ENCODE measurements around the gene TRIM69.
A peak's percentile ranks its signal among the peaks of the same experiment; 100 is the strongest.

Gene TRIM69

DNA sequence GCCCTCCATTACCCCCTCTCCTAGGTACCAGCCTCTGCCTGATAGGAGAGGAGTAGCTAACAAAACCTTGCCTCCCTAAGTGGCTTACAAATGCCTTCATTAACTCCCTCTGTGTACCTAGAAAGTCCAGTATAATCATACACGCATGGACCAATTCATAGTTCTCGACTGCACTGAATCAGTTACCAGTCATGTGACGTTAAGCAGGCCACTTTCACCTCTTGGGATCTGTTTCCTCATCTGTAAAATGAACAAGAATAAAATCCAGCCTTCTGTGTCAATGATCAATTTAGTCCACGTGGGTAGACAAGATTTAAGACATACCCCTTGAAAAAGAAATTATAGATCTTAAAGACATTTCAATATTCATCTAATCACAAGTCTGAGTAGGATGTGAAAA lies 72.2 kb downstream of the TRIM69 start:
- DNase-seq (ENCODE audit: low spot score), result no peak

DNA sequence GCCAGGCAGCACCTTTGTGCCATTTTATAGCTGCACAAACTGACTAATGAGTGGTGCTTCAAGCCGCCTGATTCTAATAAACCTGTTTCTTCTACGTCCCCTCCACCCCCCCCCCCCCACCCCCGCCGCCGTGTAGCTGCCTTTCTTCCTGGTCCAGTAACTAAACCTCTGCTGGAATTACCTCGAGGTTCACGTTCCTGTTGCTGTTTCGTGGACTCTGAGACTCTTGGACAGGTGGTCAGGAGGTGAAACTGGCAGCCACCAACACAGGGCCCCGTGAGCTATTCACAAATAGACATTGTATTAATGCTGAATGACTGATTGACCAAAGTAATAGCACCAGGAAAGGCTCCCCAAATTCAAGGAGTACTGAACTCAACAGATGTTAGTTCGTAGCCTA lies 73.9 kb downstream of the TRIM69 start:
- no peak for DNase-seq (ENCODE audit: low spot score)

DNA sequence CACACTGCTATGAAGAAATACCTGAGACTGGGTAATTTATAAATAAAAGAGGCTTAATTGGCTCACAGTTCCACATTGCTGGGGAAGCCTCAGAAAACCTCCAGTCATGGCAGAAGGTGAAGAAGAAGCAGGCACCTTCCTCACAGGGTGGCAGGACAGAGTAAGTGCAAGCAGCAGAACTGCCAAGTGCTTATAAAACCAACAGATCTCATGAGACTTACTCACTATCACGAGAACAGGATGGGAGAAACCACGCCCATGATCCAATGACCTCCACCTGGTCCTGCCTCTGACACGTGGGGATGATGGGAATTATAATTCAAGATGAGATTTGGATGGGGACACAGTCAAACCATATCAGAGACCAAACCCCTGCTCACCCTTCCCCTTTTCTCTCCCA lies 75.0 kb downstream of the TRIM69 start:
- DNase-seq (ENCODE audit: low spot score), result peak; percentile 16

- no peak for DNase-seq (ENCODE audit: low spot score)
These were observed 75.7 kb downstream of the TRIM69 start for GRCh38 chr15:44812029-44812517.

- DNase-seq (ENCODE audit: low spot score), result no peak
These were observed 76.9 kb downstream of the TRIM69 start for GRCh38 chr15:44813231-44813630.

All from NAMALWA (cell line).